K562 (cell line): Measurements from ENCODE around the gene CDCP2. TPM values are rescaled to one million over a fixed set of nuclear protein-coding genes. Genes with fewer than 3 reads are reported as not detected.

ENCODE experiments used
- CBX2 ChIP-seq: fragments of 200-600 bp; sonication (generic); IDR thresholded peaks from one replicate; pipeline ENCODE4 v1.6.1; 2012; ENCODE audit warnings: mild to moderate bottlenecking, low read length, inconsistent platforms; ENCODE audit not compliant: insufficient read depth, poor library complexity, severe bottlenecking
- FOSL1 ChIP-seq: fragments of 200-800 bp; sonication (Bioruptor generic); conservative IDR thresholded peaks from 2 replicates; pipeline ENCODE4 v1.6.1; 2016; ENCODE audit warnings: missing genetic modification characterization, missing compliant biosample characterization
- HEY1 ChIP-seq: fragments of 250-450 bp; sonication (Bioruptor Pico); IDR thresholded peaks from 2 replicates; pipeline ENCODE4 v1.5.0; 2020; ENCODE audit warnings: mild to moderate bottlenecking, moderate library complexity, borderline replicate concordance
- HMG20B ChIP-seq: fragments of 250-450 bp; sonication (Bioruptor Pico); IDR thresholded peaks from 2 replicates; pipeline ENCODE4 v1.5.0; 2021; ENCODE audit warnings: mild to moderate bottlenecking
- HOXB6 ChIP-seq: fragments of 250-450 bp; sonication (Bioruptor Pico); IDR thresholded peaks from 2 replicates; pipeline ENCODE4 v1.5.1; 2022; ENCODE audit warnings: mild to moderate bottlenecking, borderline replicate concordance
- KDM1A ChIP-seq, 2 experiments: fragments of 450-650 bp; IDR thresholded peaks; 2 replicates each; pipeline ENCODE4 v1.6.1; 2016; ENCODE audit warnings: mild to moderate bottlenecking in 2 of 2
- KDM4B ChIP-seq, 2 experiments: fragments of 450-650 bp in 1 of 2; sonication (generic) in 1 of 2; IDR thresholded peaks; 2 replicates each; pipeline ENCODE4 v1.6.1; 2016 to 2017; ENCODE audit warnings: borderline replicate concordance in 2 of 2, antibody characterized with exemption in 1 of 2, low read depth in 1 of 2, mild to moderate bottlenecking in 1 of 2
- MAX ChIP-seq: sonication (generic); formaldehyde crosslinking; IDR thresholded peaks from 2 replicates; pipeline ENCODE4 v1.9.0; 2022; ENCODE audit warnings: mild to moderate bottlenecking, missing genetic modification reagents
- NBN ChIP-seq: fragments of 450-650 bp; IDR thresholded peaks from 2 replicates; pipeline ENCODE4 v1.6.1; 2016; ENCODE audit warnings: low read depth, mild to moderate bottlenecking
- NCOR1 ChIP-seq: fragments of 450-650 bp; IDR thresholded peaks from 2 replicates; pipeline ENCODE4 v1.6.1; 2016; ENCODE audit warnings: mild to moderate bottlenecking, moderate library complexity
- NFXL1 ChIP-seq: fragments of 450-650 bp; formaldehyde crosslinking; IDR thresholded peaks from 2 replicates; pipeline ENCODE4 v1.4.0; 2021; ENCODE audit warnings: mild to moderate bottlenecking
- PRPF4 ChIP-seq: fragments of 200-400 bp; formaldehyde crosslinking; IDR thresholded peaks from one replicate; pipeline ENCODE4 v1.6.1; 2017; ENCODE audit warnings: low read length, low read depth, mild to moderate bottlenecking; ENCODE audit not compliant: insufficient read depth, poor library complexity, severe bottlenecking
- SIN3A ChIP-seq, 2 experiments: fragments of 150-350 bp in 1 of 2; IDR thresholded peaks; 2 replicates each; pipeline ENCODE4 v1.6.1; 2011 to 2016; ENCODE audit warnings: borderline replicate concordance in 2 of 2, low read depth in 2 of 2, low read length in 2 of 2, mild to moderate bottlenecking in 2 of 2, moderate library complexity in 2 of 2; ENCODE audit not compliant: control insufficient read depth in 1 of 2
- SRF ChIP-seq, 2 experiments: fragments of 250-450, 450-650 bp in 1 of 2; sonication (Bioruptor Pico) in 1 of 2; sonication (generic) in 1 of 2; formaldehyde crosslinking; IDR thresholded peaks; 2 replicates each; pipeline versions ENCODE4 v1.5.0 to v1.5.1; 2020 to 2022; ENCODE audit warnings: mild to moderate bottlenecking in 1 of 2, missing genetic modification reagents in 1 of 2
- STAT5B ChIP-seq: fragments of 250-450 bp; sonication (Bioruptor Pico); IDR thresholded peaks from 2 replicates; pipeline ENCODE4 v1.8.0; 2021; ENCODE audit warnings: mild to moderate bottlenecking, inconsistent platforms
- TAL1 ChIP-seq: fragments of 450-650 bp; IDR thresholded peaks from 2 replicates; pipeline ENCODE4 v1.6.1; 2016; ENCODE audit warnings: mild to moderate bottlenecking
- TARDBP ChIP-seq: fragments of 450-650 bp; IDR thresholded peaks from 2 replicates; pipeline ENCODE4 v1.6.1; 2016
- TRIM28 ChIP-seq: fragments of 450-650 bp; IDR thresholded peaks from 2 replicates; pipeline ENCODE4 v1.6.1; 2017
- ZBTB43 ChIP-seq: sonication (generic); formaldehyde crosslinking; IDR thresholded peaks from 2 replicates; pipeline ENCODE4 v1.8.0; 2023; ENCODE audit warnings: mild to moderate bottlenecking, missing genetic modification reagents
- ZNF121 ChIP-seq: sonication (generic); formaldehyde crosslinking; conservative IDR thresholded peaks from 2 replicates; pipeline ENCODE4 v1.8.0; 2022; ENCODE audit warnings: missing genetic modification reagents
- ZNF3 ChIP-seq: fragments of 250-450 bp; sonication (Bioruptor Pico); IDR thresholded peaks from 2 replicates; pipeline ENCODE4 v1.5.0; 2021; ENCODE audit warnings: mild to moderate bottlenecking, moderate library complexity
- ZNF398 ChIP-seq: fragments of 250-450 bp; sonication (Bioruptor Pico); IDR thresholded peaks from 2 replicates; pipeline ENCODE4 v1.8.0; 2021; ENCODE audit warnings: moderate library complexity, mild to moderate bottlenecking, inconsistent platforms
- ZNF639 ChIP-seq, 2 experiments: fragments of 200-800 bp in 1 of 2; sonication (Bioruptor generic) in 1 of 2; sonication (generic) in 1 of 2; formaldehyde crosslinking in 1 of 2; IDR thresholded peaks in 1 of 2; conservative IDR thresholded peaks in 1 of 2; 2 replicates each; pipeline versions ENCODE4 v1.5.0 to v1.6.1; 2016 to 2020; ENCODE audit warnings: missing compliant biosample characterization in 1 of 2, missing genetic modification characterization in 1 of 2, missing genetic modification reagents in 1 of 2
- ZNF79 ChIP-seq: fragments of 250-450 bp; sonication (Bioruptor Pico); IDR thresholded peaks from 2 replicates; pipeline ENCODE4 v1.4.0; 2020; ENCODE audit warnings: low read depth, mild to moderate bottlenecking, moderate library complexity
- polyA plus RNA-seq, 8 experiments: library from polyadenylated mRNA; depleted of rRNA in 4 of 8; stranded (reverse) in 5 of 8; unstranded in 3 of 8; fragments of >200 nt; fragmentation: Nextera tagmentation in 2 of 8; fragmentation: Illumina TruSeq in 1 of 8; extraction: Ambion mirVana in 2 of 8; extraction: Trizol in 1 of 8; gene quantifications; 2 replicates each; pipeline versions ENCODE4 v1.2.1 to v1.2.3, GENCODE V29; 2011 to 2014; ENCODE audit warnings: inconsistent platforms in 1 of 8, missing spikeins in 1 of 8
- total RNA-seq, 7 experiments: library from RNA; depleted of rRNA in 6 of 7; stranded (reverse); fragments of >200 nt in 6 of 7; fragmentation: Illumina TruSeq in 2 of 7; extraction: Trizol in 2 of 7; gene quantifications; 2 replicates each; pipeline versions ENCODE4 v1.2.1 to v1.2.3, GENCODE V29; 2011 to 2021; ENCODE audit warnings: low replicate concordance in 1 of 7

CDCP2 gene
- total and polyA plus RNA-seq, 9 of the 15 experiments (the other 6 are each of a cell fraction or from before 2014, with no cell fraction given), result not detected

- TF ChIP-seq KDM1A (IDR thresholded peaks at IDR 0.05), result no peak
- no peak for TF ChIP-seq NCOR1
- TF ChIP-seq FOSL1 (tag), result no peak
- TF ChIP-seq SRF (CRISPR knock-in tag; IDR thresholded peaks at IDR 0.05), result 0 out of 4 replicates have a peak, but pooled peaks of 1 of the 2 experiments have one; percentile 34
- TF ChIP-seq CBX2, result no peak
- no peak; the same call in 1 of the 2 replicates for TF ChIP-seq MAX
- TF ChIP-seq ZNF639 (CRISPR knock-in tag; conservative IDR thresholded peaks at IDR 0.05 in 1 of 2, IDR thresholded peaks at IDR 0.05 in 1 of 2), result no peak
- TF ChIP-seq NBN, result no peak; the same call in 1 of the 2 replicates
- no peak for TF ChIP-seq HOXB6 (CRISPR knock-in tag)
- TF ChIP-seq TARDBP, result no peak
- TF ChIP-seq TRIM28, result no peak
- no peak for TF ChIP-seq ZNF3 (CRISPR knock-in tag)
- no peak for TF ChIP-seq KDM4B (IDR thresholded peaks at IDR 0.05; ENCODE audit: borderline replicate concordance in 2 of 2, low read depth in 1 of 2)
- TF ChIP-seq SIN3A (IDR thresholded peaks at IDR 0.05; ENCODE audit: borderline replicate concordance in 2 of 2, control insufficient read depth in 1 of 2, low read depth in 2 of 2, low read length in 2 of 2), result peak; percentile 54 to 55; a peak in 1 of 4 replicates
- no peak for TF ChIP-seq TAL1
- no peak for TF ChIP-seq PRPF4
- no peak for TF ChIP-seq ZNF79 (CRISPR knock-in tag)
- no peak for TF ChIP-seq STAT5B (CRISPR knock-in tag)
- no peak for TF ChIP-seq HEY1 (CRISPR knock-in tag)
- TF ChIP-seq NFXL1 (CRISPR knock-in tag), result no peak
- TF ChIP-seq ZNF121 (CRISPR knock-in tag), result no peak
- TF ChIP-seq ZNF398, result no peak
- TF ChIP-seq HMG20B (CRISPR knock-in tag), result no peak
- TF ChIP-seq ZBTB43, result no peak
These were observed 47.1 kb upstream of the CDCP2 start, which contains the start of the genes CYB5RL and MRPL37 (continued) for GRCh38 chr1:54199765-54200518.
